Natural killer cell (primary cell): ENCODE measurements around the gene NEIL3. TPM values are rescaled to one million over a fixed set of nuclear protein-coding genes. Genes with fewer than 3 reads are reported as not detected.

Experiments
- ATAC-seq, 3 donors: fragments of 150-1000 bp in 2 of 3; fragments of 200-7000 bp in 1 of 3; cut with Tn5 transposase; 1 replicate in 1 of 3; 2 replicates in 2 of 3; pipeline ENCODE4 v1.10.0; 2021; ENCODE audit warnings: mild to moderate bottlenecking in 2 of 3, moderate library complexity in 2 of 3
- DNase-seq, 2 donors: peaks; one replicate each; pipeline versions ENCODE4 v3.0.0 to v3.0.0-alpha.2; 2013 to 2021; ENCODE audit warnings: mixed read lengths in 1 of 2
- H3K27ac ChIP-seq: one replicate; pipeline ENCODE4 v1.5.1; 2013; ENCODE audit warnings: mild to moderate bottlenecking, low read length
- H3K27me3 ChIP-seq: one replicate; pipeline ENCODE4 v1.6.1; 2013; ENCODE audit warnings: low read length; ENCODE audit not compliant: control insufficient read depth, insufficient read depth
- H3K36me3 ChIP-seq: one replicate; pipeline ENCODE4 v1.6.1; 2013; ENCODE audit warnings: low read length; ENCODE audit not compliant: control insufficient read depth, insufficient read depth
- H3K4me1 ChIP-seq: one replicate; pipeline ENCODE4 v1.6.1; 2013; ENCODE audit warnings: low read length; ENCODE audit not compliant: control insufficient read depth, insufficient read depth
- H3K4me3 ChIP-seq: one replicate; pipeline ENCODE4 v1.5.1; 2013; ENCODE audit warnings: low read length
- H3K9me3 ChIP-seq: one replicate; pipeline ENCODE4 v1.6.1; 2013; ENCODE audit warnings: low read length; ENCODE audit not compliant: control insufficient read depth, insufficient read depth
- H3K27ac Mint-ChIP-seq, 2 donors: one replicate each; pipeline ENCODE4 v1.8.0; 2022; ENCODE audit warnings: mild to moderate bottlenecking in 2 of 2, mixed read lengths in 2 of 2, moderate library complexity in 1 of 2
- H3K27me3 Mint-ChIP-seq, 2 donors: one replicate each; pipeline ENCODE4 v1.8.0; 2022; ENCODE audit warnings: low read depth in 2 of 2, mixed read lengths in 2 of 2
- H3K36me3 Mint-ChIP-seq: one replicate; pipeline ENCODE4 v1.8.0; 2022; ENCODE audit warnings: mixed read lengths
- H3K4me1 Mint-ChIP-seq, 2 donors: one replicate each; pipeline ENCODE4 v1.8.0; 2022; ENCODE audit warnings: mixed read lengths in 2 of 2
- H3K4me3 Mint-ChIP-seq: one replicate; pipeline ENCODE4 v1.8.0; 2022; ENCODE audit warnings: mild to moderate bottlenecking, moderate library complexity, mixed read lengths
- H3K9me3 Mint-ChIP-seq, 2 donors: one replicate each; pipeline ENCODE4 v1.8.0; 2022; ENCODE audit warnings: mixed read lengths in 2 of 2
- WGBS: methylation state at CpG from one replicate; pipeline ENCODE4 v1.1.7; 2013; ENCODE audit warnings: missing lambda C conversion rate; ENCODE audit not compliant: insufficient coverage; 5-methylcytosine and 5-hydroxymethylcytosine counted together
- intact Hi-C: fragments of 100-400 bp; cut with micrococcal nuclease; formaldehyde crosslinking; loops from one replicate; pipeline ENCODE4 v1.14.2; 2022
- total RNA-seq, 4 donors: library from RNA; stranded (reverse); fragments of 120-200 nt in 1 of 4; gene quantifications; one replicate each; pipeline versions ENCODE4 v1.2.3 to v1.2.4, GENCODE V29; 2013 to 2022
- TF ChIP-seq, protein P1 (sequence below): fragments of 200-600 bp; IDR thresholded peaks from one replicate; pipeline ENCODE4 v1.8.0; 2022; ENCODE audit warnings: antibody characterized with exemption

The NEIL3 gene
- total RNA-seq, 3 donors from 2014 or later (not counting 1 experiment from before 2014, with no cell fraction given), result 0.45 to 1.9 (median 1.2) TPM

DNA sequence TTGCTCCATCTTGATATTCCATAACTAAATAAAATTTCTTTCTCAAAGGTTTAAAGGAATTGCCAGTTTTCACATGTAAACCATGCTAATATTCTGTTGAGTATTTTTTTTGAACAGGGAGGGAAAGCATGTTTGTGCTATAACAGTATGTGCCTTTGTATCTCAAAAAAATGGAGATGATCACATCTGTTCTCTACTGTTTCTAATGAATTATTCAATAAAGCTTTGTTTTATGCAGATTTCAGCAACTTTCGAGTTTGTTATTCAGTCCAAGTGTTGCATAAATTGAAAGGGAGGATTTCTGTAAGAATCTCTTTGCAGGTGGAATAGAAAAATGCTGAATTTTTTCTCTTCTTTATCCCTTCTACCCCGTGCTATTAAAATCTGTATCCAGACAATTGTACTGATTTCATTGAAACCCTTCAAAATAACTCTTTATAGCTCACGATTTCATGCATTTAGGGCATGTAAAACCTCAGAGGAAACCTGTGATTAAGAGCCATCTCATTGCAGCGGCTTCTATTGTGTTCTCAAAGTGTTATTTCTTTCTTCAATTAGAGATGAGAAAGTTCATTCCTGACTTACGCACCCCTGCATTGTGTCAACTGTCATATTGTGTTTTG, 42.1 kb downstream of the NEIL3 start:
- H3K36me3 ChIP-seq, result no peaks in the 10 kb centered on the region
- WGBS, result 100% methylated on average over 4 of the region's 5 CpGs
- TF ChIP-seq, protein P1, sequence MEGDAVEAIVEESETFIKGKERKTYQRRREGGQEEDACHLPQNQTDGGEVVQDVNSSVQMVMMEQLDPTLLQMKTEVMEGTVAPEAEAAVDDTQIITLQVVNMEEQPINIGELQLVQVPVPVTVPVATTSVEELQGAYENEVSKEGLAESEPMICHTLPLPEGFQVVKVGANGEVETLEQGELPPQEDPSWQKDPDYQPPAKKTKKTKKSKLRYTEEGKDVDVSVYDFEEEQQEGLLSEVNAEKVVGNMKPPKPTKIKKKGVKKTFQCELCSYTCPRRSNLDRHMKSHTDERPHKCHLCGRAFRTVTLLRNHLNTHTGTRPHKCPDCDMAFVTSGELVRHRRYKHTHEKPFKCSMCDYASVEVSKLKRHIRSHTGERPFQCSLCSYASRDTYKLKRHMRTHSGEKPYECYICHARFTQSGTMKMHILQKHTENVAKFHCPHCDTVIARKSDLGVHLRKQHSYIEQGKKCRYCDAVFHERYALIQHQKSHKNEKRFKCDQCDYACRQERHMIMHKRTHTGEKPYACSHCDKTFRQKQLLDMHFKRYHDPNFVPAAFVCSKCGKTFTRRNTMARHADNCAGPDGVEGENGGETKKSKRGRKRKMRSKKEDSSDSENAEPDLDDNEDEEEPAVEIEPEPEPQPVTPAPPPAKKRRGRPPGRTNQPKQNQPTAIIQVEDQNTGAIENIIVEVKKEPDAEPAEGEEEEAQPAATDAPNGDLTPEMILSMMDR, result no peak
- no peak for ATAC-seq
- no peak for DNase-seq
- H3K9me3 Mint-ChIP-seq, result no peaks in the 10 kb centered on the region
- H3K27me3 Mint-ChIP-seq, result no peaks in the 10 kb centered on the region
- H3K36me3 Mint-ChIP-seq, result no peaks in the 10 kb centered on the region
- no peaks in the 10 kb centered on the region for H3K4me1 Mint-ChIP-seq
- no peak overlapping the region for H3K4me3 ChIP-seq
- H3K27ac Mint-ChIP-seq, result no peak overlapping the region
- no peak overlapping the region for H3K4me3 Mint-ChIP-seq
- H3K9me3 ChIP-seq, result no peaks in the 10 kb centered on the region
- H3K27ac ChIP-seq, result no peak overlapping the region
- no peaks in the 10 kb centered on the region for H3K4me1 ChIP-seq
- H3K27me3 ChIP-seq, result no peaks in the 10 kb centered on the region
- intact Hi-C loops, result no loop called here

DNA sequence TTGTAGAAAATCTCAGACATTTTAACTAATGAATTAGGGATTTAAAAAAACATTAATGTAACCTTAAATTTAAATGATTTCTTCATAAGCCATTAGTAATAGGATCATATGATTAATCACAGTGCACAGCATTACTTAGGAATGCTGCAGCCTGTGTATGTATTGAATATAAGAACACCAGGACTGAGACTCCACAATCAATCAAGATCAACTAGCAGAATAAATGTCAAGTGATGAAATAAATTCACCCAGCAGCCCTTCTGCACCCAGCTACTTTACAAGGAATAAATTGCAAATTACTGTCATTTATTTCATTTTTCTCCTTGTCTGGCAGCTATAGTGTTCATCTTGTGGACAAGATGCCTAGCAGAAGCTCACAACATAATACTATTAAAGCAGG, 46.5 kb downstream of the NEIL3 start:
- intact Hi-C loops, result no loop called here
- DNase-seq (no peak), ATAC-seq (no peak)
- H3K27me3 ChIP-seq, result no peaks in the 10 kb centered on the region
- H3K9me3 Mint-ChIP-seq, result no peaks in the 10 kb centered on the region
- no peaks in the 10 kb centered on the region for H3K4me1 Mint-ChIP-seq
- no peak overlapping the region for H3K27ac Mint-ChIP-seq
- H3K4me3 Mint-ChIP-seq, result no peak overlapping the region
- H3K27ac ChIP-seq, result no peak overlapping the region
- no peaks in the 10 kb centered on the region for H3K36me3 ChIP-seq
- no peaks in the 10 kb centered on the region for H3K27me3 Mint-ChIP-seq
- TF ChIP-seq, protein P1, result no peak
- H3K4me3 ChIP-seq, result no peak overlapping the region
- H3K9me3 ChIP-seq, result no peaks in the 10 kb centered on the region
- no peaks in the 10 kb centered on the region for H3K36me3 Mint-ChIP-seq
- H3K4me1 ChIP-seq, result no peaks in the 10 kb centered on the region

DNA sequence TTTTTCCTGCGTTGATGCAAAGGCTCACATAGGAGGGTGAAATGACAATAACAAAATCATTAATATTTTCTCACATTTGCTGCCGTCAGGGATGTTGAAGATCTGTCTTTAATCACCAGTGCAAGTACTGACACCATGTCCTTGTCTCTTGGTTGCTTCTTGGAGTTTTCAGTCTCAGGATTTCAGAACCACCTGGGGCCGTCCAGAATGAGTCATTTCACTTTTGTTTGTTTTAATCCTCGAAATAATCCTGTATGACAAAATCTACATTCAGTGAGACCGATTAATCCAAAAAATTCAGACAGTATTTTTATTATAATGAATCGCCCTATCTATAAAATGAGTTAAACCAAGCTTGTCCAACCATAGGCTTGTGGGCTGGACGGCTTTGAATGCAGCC, 47.2 kb downstream of the NEIL3 start:
- Mint-ChIP-seq H3K4me3 (no peak overlapping the region), H3K27me3 (no peaks in the 10 kb centered on the region), H3K4me1 (no peaks in the 10 kb centered on the region), H3K27ac (no peak overlapping the region), H3K36me3 (no peaks in the 10 kb centered on the region), H3K9me3 (no peaks in the 10 kb centered on the region)
- TF ChIP-seq, protein P1, result no peak
- H3K27me3 ChIP-seq, result no peaks in the 10 kb centered on the region
- H3K4me3 ChIP-seq, result no peak overlapping the region
- H3K36me3 ChIP-seq, result no peaks in the 10 kb centered on the region
- H3K4me1 ChIP-seq, result no peaks in the 10 kb centered on the region
- no peak for DNase-seq
- WGBS, result 96% methylated on average over 7 of the region's 7 CpGs
- no peak for ATAC-seq
- H3K27ac ChIP-seq, result no peak overlapping the region
- H3K9me3 ChIP-seq, result no peaks in the 10 kb centered on the region
- intact Hi-C loops, result no loop called here

DNA sequence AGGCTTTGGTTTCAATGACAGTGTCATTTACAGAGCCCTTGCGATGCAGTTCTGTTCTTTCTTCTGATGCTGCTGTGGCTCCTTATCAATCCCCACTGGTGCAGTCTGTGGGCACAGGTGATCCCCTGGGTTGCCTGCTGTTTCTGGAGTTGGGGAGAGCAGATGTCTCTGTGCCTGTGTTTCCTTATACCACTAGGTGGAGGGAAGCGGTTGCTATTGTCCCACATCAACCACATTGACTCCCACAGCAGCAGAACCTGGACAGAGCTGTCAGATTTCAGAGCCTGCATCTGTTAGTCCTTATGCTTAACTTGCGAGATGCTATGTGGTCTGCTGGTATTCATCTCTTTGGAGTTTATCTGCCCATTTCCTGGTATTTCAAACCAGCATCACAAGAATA, 57.7 kb downstream of the NEIL3 start:
- H3K4me3 Mint-ChIP-seq, result no peak overlapping the region
- peak in 2 of 3 donors; percentile 52 to 53 for ATAC-seq
- intact Hi-C loops, result no loop called here

More for the DNA sequence above, 57.7 kb downstream of the NEIL3 start:
- Mint-ChIP-seq H3K27ac (no peak overlapping the region), H3K9me3 (no peaks in the 10 kb centered on the region), H3K4me1 (peaks cover 0 to 10% of the 10 kb centered on the region in 2 donors), H3K27me3 (no peaks in the 10 kb centered on the region), H3K36me3 (no peaks in the 10 kb centered on the region)
- Histone ChIP-seq H3K36me3 (no peaks in the 10 kb centered on the region), H3K4me3 (no peak overlapping the region), H3K9me3 (no peaks in the 10 kb centered on the region), H3K27ac (no peak overlapping the region), H3K4me1 (no peaks in the 10 kb centered on the region), H3K27me3 (no peaks in the 10 kb centered on the region)
- WGBS, result 48% methylated on average over 2 of the region's 3 CpGs
- peak in 1 of 2 donors; percentile 51 for DNase-seq
- TF ChIP-seq, protein P1, result no peak
